Fibroblast of villous mesenchyme (primary cell): ENCODE results near the gene GMDS. TPM values are rescaled to one million over a fixed set of nuclear protein-coding genes. Genes with fewer than 3 reads are reported as not detected.

Source experiments
- DNase-seq: peaks from one replicate; pipeline ENCODE4 v3.0.0-alpha.2; 2010; ENCODE audit warnings: low read depth
- H3K4me3 ChIP-seq: 2 replicates; pipeline ENCODE4 v1.5.1; 2011; ENCODE audit warnings: low read depth, mild to moderate bottlenecking, low read length
- total RNA-seq: library from RNA; depleted of rRNA; stranded (reverse); fragments of >200 nt; gene quantifications from 2 replicates; pipeline ENCODE4 v1.2.3, GENCODE V29; 2012
- TF ChIP-seq, protein P1 (sequence below): IDR thresholded peaks from 2 replicates; pipeline ENCODE4 v1.5.1; 2012; ENCODE audit warnings: low read depth, mild to moderate bottlenecking, low read length; ENCODE audit not compliant: insufficient read depth

GMDS gene
- total RNA-seq, 1 donor = 6.5 TPM

DNA sequence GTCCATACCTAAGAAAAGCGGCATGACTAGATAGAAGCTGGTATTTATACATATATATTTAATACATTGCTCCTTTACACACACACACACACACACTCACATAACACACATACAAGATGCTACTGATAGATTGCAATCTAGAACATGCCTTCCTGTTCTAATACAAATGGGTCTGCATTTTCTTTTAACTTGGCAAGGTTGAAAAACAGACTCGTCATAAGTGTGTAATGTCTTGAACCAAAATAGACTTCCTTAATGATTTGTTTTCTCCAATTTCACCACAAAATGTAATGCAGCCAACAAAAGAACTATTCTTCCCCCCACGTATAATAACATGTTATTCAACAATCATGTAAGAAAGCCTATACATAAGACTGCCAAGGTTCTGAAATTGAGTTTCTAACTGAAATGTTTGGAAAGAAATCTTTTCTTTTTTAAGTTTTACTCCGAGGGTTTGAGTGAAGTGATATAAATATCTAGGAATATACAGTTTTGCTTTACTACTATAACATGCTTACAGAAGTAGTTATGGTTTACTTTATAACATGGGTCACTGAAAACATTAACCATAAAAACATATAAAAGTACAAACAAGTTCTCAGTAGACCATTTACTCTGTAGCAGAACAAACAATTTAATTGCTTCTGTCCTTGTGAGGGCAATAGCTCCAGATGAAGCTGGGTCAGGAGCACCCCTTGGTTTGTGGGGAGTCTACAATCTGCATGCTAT is 428.2 kb downstream of the GMDS start:
- DNase-seq = peak; percentile 54
- TF ChIP-seq, protein P1, sequence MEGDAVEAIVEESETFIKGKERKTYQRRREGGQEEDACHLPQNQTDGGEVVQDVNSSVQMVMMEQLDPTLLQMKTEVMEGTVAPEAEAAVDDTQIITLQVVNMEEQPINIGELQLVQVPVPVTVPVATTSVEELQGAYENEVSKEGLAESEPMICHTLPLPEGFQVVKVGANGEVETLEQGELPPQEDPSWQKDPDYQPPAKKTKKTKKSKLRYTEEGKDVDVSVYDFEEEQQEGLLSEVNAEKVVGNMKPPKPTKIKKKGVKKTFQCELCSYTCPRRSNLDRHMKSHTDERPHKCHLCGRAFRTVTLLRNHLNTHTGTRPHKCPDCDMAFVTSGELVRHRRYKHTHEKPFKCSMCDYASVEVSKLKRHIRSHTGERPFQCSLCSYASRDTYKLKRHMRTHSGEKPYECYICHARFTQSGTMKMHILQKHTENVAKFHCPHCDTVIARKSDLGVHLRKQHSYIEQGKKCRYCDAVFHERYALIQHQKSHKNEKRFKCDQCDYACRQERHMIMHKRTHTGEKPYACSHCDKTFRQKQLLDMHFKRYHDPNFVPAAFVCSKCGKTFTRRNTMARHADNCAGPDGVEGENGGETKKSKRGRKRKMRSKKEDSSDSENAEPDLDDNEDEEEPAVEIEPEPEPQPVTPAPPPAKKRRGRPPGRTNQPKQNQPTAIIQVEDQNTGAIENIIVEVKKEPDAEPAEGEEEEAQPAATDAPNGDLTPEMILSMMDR = no peak
- H3K4me3 ChIP-seq = no peak overlapping the region

DNA sequence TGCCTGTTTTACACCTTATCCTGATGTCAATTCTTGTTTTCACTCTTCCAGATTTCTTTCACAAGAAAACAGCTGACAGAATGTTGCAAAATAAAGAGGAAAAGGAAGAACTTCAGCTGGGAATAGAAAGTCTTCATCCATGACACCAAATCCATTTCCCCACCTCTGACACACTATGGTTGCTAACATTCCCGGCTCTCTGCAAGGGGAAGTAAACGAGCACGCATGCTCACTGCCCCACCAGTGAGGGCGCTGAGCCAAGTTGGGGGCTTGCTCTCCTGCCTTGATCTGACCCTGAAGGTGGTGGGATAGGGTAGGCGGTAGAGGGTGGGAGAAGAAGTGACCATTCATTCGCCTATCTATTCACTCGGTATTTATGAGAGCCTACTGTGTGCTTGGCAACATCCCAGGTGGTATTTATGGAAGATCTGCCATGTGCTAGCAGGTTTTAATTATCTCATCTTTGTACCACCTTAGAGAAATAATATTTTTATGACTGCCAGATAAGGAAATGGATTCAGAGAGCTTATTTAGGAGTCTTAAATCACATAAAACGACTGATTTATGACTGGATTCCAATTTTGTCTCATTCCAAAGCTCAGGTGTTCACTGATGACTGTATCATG is 429.5 kb downstream of the GMDS start:
- no peak overlapping the region for H3K4me3 ChIP-seq
- DNase-seq = no peak
- TF ChIP-seq, protein P1 = no peak

DNA sequence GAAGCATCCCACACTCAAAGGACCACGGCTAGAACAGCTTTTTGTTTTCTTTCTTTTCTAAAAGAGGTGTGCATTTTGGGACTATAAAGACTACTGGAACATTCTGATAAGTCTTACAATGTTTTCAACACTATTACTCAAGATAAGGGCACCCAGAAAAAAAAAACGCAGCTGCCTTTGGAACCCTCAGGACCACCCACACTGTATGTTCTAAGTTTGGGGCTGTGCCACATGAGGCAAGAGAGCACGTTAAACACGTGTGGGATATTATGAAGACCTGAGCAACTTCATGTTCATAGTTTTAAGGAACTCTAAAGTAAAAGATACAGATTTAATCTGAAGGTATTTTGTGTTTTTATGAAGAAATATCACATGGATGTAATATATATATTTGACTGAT is 431.1 kb downstream of the GMDS start:
- no peak for DNase-seq
- TF ChIP-seq, protein P1 = no peak
- H3K4me3 ChIP-seq = no peak overlapping the region

DNA sequence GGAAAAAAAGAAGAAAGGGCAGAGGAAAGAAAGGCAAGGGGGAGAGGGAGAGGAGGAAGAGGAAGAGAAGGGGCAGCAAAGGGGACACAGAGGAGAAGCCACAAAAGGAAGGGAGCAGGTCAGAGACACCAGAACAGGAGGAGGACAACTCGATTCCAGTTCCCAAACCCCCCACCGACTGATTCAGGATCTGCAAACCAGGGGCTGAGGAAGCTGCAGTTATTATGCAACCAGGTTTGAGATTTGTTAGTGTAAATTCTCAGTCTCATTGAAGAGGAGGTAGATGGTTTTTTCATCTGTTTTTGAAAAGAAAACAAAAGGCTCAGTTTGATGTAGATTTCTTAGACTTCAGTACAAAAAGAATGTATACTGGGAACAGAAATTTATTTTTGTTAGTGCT is 432.9 kb downstream of the GMDS start:
- H3K4me3 ChIP-seq = no peak overlapping the region
- no peak for DNase-seq
- TF ChIP-seq, protein P1 = no peak

DNA sequence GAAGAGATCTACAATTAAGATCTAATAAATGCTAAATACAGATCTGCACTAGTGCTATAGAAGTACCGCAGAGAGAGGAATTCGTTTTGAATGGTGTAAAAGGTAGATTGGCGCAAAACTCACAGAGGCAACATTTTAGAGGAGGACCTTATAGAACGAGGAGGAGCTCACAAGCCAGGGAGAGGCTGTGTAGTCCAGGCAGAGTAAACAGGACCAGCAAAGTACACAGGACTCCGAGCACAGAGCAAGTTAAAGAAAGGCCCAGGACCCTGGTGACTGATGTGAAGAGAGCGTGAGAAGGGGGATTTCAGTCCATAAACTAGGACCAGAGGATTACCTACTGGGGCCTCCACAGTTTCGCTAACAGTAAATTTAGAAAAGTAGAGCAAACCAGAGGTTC is 433.4 kb downstream of the GMDS start:
- TF ChIP-seq, protein P1 = no peak
- DNase-seq = no peak

DNA sequence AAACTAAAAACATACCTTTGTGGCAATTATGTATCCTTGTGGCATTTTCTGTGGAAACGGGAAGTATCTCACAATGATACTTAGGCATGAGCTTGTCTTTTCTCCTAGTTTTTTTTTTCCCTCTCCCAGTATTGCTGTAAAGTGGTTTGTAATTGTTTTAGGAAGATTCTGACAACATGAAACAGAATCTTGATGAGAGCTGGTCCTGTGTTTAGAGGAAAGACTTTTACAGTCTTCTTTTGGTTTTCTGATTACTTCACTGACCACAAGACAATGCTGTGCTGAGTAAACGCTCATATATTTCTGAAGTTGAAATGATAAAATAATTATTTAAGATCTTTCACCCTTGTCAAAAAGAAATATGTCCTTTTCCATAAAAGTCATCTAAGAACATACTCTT is 434.5 kb downstream of the GMDS start:
- TF ChIP-seq, protein P1 = no peak
- DNase-seq = no peak
- no peak overlapping the region for H3K4me3 ChIP-seq

More for the DNA sequence above, 433.4 kb downstream of the GMDS start:
- no peak overlapping the region for H3K4me3 ChIP-seq
